Measurements from ENCODE around the gene SMG6.

The SMG6 gene

DNA sequence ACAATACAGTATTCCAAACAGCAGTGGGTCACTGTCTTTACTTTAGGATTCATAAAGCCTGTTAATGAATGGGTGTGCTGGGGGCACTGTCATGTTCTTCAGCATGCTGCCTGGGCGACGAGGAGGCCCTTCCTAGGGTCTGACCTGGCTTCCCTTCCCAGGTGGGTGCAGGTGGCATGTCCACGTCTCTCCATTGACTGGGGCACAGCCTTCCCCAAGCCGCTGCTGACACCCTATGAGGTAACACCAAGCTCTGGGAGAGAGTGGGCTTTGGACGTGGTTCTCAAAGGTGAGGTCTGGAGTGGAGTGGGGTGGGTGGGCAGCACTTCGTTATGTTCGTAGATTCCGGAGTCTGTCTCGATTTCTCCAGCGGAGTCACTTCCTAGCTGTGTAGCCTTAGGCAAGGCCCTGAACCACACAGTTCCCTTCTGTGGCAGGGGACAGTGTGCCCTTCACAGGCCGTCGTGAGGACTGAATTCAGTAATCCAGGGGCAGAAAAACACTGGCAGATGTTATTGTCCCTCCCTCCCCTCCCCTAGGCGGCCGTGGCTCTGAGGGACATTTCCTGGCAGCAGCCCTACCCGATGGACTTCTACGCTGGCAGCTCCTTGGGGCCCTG is 262.5 kb downstream of the SMG6 start:
- DNase-seq = no peak

DNA sequence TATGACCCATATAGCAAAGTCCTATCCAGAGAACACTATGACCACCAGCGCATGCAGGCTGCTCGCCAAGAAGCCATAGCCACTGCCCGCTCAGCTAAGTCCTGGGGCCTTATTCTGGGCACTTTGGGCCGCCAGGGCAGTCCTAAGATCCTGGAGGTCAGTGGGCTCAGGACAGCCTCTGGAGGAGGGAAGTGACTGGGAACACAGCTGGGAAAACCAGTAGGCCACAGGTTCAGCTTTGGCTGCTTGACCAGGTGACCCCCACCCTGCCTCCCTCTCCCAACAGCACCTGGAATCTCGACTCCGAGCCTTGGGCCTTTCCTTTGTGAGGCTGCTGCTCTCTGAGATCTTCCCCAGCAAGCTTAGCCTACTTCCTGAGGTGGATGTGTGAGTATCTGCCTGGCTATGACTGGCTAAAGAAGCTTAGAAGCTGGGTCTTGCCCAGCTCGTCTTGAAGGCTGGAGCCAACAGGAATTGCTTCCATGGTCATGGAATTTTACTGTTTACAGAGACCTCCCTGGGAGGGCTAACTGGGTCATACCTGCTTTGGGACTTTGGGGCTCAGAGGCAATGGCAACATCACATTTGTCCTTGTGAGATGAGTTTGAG is 263.3 kb downstream of the SMG6 start:
- DNase-seq = no peak

DNA sequence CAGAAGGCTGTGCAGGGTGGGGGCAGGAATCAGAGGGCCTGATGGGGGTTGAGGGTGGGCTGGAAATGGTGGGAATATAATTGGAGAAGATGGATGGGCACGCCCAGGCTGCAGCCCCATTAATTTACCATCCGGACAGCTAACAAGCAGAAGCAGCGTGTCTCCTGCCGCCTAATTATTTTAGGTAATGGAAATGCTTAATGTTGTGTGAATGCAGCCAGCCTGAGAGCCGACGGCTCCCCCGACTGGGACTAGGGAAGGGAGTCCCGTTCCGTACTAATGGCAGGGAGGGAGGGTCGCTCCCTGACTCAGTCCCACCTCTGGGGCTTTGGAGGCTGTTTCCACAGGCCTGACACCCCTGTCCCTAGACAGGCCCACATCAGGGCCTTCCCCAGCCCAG is 266.4 kb downstream of the SMG6 start:
- DNase-seq = no peak

GRCh38 chr17:2035541-2036488 is 267.8 kb downstream of the SMG6 start:
- DNase-seq = no peak

- no peak for DNase-seq
Observed at GRCh38 chr17:2034806-2035540, 268.6 kb downstream of the SMG6 start.

DNA sequence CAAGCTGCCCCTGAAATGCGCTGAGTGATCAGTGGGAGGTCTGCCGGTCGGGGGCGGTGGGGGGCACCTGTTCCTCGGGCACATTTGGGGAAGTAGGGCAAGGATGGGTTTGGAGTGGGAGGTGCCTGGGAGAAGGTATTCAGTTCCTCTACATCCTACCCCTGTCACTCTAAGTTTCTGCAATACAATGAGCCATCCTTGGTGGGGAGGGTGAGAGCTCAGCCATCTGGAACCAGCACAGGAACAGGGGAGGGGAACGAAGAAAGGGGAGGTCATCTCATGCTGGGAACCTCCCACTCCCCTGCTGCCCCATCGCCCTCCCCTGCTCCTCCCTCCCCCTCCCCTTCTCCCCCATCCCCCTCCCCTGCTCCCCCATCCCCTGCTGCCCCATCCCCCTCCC is 269.4 kb downstream of the SMG6 start:
- DNase-seq = no peak

GRCh38 chr17:2033153-2033552 is 270.4 kb downstream of the SMG6 start:
- no peak for DNase-seq

DNA sequence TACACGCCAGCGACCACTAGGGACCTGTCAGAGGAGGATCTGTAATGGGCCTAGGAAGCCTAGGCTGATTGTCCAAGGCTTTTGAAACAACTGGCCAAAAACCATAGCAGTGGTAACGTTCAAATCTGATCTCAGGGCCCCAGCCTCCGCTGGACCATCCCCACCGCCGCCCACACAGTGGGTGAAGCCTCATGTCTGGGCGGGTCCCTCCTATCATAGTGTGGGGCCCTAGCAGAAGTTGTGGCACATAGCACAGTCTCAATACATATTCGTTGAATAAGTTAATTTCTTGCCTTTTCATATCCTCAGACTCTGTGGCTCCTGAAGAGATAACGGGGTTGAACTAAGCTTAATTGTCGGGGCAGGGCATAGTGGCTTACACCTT is 272.8 kb downstream of the SMG6 start:
- no peak for DNase-seq

- peak; percentile 83 for DNase-seq
Observed at GRCh38 chr17:2029911-2030778, 273.4 kb downstream of the SMG6 start, which contains the start of gene DPH1. Gene DPH1, plus strand, starts transcription at chr17:2030153. Its CDS starts 17 bp downstream, at chr17:2030170.

DNA sequence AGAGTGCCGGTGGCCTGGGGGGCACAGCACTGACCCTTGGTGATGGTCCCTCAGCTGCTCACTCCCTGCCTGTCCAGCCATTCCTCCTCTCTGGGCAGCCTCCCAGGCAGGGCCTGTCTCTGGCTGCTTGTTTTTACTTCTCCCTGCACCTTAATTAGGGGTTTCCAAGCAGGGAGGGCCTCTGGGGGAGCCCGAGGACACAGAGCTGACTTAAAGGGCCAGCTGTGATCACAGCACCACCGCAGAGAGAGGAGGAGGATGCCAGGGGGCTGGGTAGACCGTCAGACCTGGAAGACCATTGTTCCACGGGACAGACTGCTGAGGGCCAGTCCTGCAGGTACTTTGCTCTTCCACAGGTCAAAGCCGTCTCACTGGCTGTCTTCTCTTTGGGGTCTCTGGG is 274.8 kb downstream of the SMG6 start:
- no peak for DNase-seq

GRCh38 chr17:2028234-2028614 is 275.4 kb downstream of the SMG6 start:
- DNase-seq = no peak

GRCh38 chr17:2027528-2028233 is 275.9 kb downstream of the SMG6 start:
- DNase-seq = no peak

GRCh38 chr17:2025622-2026309 is 277.8 kb downstream of the SMG6 start:
- DNase-seq = no peak

DNA sequence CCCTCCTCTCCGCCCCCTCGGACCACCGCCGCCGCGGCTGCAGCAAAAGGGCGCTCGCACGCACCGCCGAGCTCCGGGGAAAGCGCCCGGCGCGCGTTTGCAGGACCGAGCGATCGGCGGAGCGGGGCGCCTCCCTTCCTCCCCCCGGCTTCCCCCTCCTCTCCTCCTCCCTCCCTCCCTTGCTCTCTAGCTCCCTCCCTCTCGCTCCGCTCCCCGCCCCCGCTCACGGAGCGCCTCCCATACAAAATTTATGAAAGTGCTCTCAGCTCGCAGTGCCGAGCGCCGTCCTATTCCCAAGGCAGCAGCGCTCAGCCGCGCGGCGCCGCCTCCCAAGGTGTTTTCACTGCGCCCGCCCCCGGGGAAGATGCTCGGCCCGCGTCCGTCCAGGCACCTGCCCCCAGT is 278.4 kb downstream of the SMG6 start, which contains the start of gene RTN4RL1:
Gene RTN4RL1, minus strand, starts transcription at position 115 of the 402 bp plus-strand sequence. CDS start 469 bp downstream, outside the sequence.
- DNase-seq = peak; percentile 72

DNA sequence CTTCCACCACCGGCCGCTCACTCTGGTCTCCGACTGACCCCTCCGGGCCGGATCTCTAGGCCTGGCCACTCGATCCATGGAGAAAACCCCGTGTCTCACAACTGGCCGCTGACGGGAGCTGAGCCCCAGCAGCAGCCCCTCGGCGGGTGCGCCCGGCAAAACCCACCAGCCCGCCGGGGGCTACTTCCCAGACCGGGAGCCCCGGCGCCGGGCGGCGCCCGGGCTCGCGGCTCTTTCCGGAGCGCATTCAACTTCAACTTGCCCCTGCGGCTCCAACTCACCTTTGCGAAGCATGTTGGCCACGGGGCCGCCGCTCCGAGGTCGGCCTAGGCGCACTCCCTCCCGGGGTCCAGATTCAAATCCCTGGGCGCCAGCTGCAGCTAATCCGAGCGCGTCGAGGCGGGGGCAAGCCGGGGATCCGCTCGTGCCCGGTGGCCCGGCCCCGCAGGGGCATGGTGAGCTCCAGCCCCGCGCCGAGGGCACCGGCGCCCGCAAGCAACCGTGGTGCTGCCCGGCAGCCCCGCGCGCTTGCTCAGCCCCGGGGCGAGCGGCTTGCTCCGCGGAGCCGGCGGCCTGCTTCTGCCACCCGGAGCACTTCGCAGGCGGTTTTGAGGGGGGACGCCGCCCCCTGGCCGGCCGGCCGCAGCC is 278.9 kb downstream of the SMG6 start:
- DNase-seq = no peak

DNA sequence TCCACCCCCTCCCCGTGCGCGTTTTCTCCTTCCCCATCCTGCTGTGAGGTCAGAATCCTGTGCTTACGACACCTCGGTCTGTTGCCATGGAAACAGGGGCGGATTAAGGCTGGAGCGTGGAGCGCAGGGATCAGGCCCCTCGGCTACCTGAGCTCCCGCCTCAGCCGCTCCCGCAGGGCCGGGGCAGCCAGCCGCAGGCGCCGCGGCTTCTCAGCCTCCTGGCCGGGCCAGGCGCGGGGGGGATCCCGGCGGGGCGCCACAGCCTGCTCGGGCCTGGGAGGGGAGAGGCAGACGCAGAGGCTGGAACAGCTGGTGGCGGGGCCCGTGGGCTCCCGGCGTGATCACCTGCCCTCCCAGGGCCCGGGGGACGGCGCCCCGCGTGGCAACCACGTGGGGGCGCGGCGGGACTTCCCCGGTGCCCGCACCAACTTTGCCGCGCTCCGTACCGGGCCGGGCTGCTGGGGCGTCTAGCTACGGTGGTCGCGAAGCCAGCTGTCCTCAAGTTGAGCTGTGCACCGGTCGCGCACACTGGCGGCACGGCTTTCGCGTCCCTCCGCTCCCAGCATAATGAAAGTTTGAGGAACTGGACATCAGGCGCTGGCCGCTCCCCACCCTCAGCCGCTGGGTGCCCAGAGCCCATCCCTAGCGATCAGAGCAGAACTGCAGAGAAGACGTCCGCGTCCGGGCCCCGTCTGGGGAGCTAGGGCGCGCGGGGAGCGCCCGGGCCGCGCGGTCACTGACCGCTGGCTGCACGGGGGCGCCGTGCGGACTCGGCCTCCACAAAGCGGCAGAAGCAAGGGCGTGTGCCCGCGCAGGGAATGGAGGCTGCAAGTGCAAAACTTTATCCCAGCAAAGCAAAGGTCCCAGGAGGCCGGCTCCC is 279.7 kb downstream of the SMG6 start:
- peak; percentile 15 for DNase-seq

- no peak for DNase-seq
Observed at GRCh38 chr17:2023256-2023655, 280.3 kb downstream of the SMG6 start.

- DNase-seq = no peak
Observed at GRCh38 chr17:2022647-2023240, 280.8 kb downstream of the SMG6 start.

DNA sequence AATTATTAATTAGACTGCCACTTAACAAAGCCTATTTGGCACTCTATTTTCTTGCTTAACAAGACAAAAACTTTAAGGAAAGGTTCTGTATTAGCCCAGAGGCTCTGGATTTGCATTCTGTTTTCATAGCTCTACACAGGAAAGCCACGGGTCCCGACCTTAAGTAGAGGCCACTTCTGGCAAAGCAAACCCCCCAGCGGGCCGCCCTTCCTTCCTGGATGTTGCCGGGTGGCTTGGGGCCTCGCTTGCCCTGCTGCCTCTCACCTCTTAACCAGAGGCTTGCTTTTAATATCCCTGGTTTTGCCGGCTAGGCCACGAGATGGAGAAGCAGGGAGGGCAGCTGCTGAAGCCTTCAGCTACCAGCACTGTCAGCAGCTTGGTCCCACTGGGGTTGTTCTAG is 282.9 kb downstream of the SMG6 start:
- no peak for DNase-seq

All from stimulated activated naive CD4-positive, alpha-beta T cell treated with Interleukin-2 at 50 U/mL for 16 hours (primary cell).